Neural progenitor cell (in vitro differentiated cells): ENCODE data around the gene GPR150.

ENCODE experiments used
- CTCF ChIP-seq: fragments of 200-600 bp; sonication (generic); IDR thresholded peaks from 2 replicates; pipeline ENCODE4 v1.5.1; 2017; ENCODE audit warnings: antibody characterized with exemption, mild to moderate bottlenecking
- EZH2phosphoT487 ChIP-seq: fragments of 200-600 bp; sonication (generic); IDR thresholded peaks from 2 replicates; pipeline ENCODE4 v1.6.1; 2017; ENCODE audit warnings: antibody characterized with exemption

DNA sequence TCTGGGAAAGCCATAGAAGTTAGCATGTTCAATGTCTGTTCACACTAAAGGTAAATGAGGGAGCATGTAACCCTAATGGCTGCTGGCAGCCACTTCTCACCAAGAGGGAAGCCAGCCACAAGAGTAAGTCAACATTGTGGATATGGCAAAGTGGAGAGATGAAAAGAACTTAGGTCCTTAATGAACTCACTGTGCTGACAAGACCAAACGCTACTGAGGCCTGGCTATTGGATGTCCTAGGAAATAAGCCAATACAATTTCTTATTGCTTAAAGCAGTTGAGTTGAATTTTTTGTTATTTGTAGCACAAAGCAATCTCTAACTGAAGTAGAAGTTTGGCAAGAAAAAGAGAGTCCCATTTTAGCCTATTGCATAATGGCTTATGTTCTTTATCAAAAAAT lies 6.8 kb downstream of the GPR150 start:
- TF ChIP-seq CTCF = no peak
- no peak for TF ChIP-seq EZH2phosphoT487
